Embryonic facial prominence (tissue), 1 donor: ENCODE results near the gene POLG.

Source experiments
- DNase-seq: peaks from one replicate; pipeline ENCODE4 v3.0.0-alpha.2; 2016; ENCODE audit errors: extremely low spot score

The POLG gene

GRCh38 chr15:89334510-89335297, at the start of gene POLG:
TSS of gene POLG (minus strand) at chr15:89334824. CDS start at chr15:89333754, 1,070 bp downstream.
- DNase-seq: peak; percentile 99

DNA sequence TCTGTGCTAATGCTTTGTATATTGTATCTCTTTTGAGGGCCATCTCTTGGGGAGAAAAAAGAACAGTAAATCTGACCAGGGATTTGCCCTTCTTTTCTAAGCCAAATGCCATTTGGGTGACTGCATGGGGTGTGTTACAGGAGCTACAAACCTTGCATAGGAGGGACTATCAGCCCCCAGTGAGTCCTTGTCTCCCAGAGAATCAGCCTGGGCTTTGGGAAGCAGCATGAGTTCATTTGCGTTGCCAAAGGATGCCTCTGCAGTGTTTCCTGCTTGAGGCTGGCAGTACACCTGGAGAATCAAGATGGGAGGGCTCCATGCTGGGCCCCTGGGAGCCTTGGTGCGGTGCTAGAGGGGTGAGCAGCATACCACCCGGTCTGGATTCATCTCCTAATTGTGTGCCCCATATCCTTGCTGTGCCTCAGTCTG, 49.6 kb upstream of the POLG start:
- DNase-seq: no peak

DNA sequence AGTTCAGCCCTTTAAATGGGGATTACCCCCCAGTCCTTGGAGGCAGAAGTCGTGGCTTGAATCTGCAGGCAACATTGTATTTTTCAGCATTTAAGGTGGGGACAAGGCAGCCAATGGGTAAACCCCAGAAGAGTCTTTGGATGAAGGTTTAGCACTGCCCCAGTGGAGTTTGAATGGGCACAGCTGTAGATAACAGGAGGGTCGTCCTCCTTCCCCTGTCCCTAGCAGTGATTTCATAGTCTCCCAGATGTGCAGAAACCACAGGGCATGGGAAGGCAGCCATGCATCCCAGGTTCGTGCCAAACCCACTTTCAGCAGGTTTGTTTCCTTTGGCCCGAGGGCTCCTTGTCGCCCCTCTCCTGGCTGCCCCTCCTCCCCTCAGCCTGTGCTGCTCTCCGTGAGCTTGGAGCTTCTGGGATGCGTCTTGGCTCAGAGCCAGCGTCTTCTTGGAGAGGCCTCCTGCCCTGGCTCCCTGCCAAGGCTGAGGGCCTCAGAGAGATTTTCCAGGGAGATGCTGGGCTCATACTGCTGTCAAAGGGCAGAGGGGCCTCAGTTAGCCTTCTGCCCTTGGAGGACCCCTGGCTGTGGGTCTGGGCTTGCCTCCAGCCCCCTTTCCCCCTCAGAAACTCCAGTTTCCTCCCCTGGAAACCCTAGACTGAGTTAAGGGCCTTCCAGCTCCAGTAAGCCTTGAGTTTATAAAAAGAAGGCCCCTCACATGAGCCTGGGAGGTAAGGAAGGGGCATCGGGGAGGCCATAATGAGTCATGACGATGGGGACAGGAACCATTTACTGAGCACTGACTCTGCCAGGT, 48.9 kb upstream of the POLG start:
- no peak for DNase-seq

- no peak for DNase-seq
Measured at GRCh38 chr15:89381888-89382686, 47.5 kb upstream of the POLG start.

DNA sequence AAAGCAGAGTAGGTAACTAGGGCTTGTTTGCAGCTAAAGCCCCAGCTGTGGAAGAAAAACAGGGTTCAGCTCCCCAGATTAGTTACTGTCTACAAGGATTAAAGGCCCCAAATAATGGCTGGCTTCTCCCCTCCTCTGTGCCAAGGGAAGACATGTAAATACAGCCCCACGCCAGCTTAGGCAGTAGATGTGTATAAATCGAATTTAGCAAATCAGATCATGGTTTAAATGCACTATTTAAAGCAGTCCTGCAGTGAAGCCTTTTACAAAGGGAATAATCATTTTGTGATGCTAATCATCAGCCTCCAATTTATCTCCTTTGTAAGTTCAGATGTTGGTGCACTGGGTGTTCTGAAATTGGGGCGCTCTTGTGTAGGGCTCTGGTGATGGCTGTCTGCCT, 46.7 kb upstream of the POLG start:
- DNase-seq: no peak

GRCh38 chr15:89379818-89380217, 45.2 kb upstream of the POLG start:
- DNase-seq: no peak

GRCh38 chr15:89379251-89379695, 44.6 kb upstream of the POLG start:
- no peak for DNase-seq

GRCh38 chr15:89378296-89379151, 43.9 kb upstream of the POLG start:
- no peak for DNase-seq

- no peak for DNase-seq
Measured at GRCh38 chr15:89377842-89378295, 43.2 kb upstream of the POLG start.

GRCh38 chr15:89377024-89377841, 42.6 kb upstream of the POLG start:
- no peak for DNase-seq

DNA sequence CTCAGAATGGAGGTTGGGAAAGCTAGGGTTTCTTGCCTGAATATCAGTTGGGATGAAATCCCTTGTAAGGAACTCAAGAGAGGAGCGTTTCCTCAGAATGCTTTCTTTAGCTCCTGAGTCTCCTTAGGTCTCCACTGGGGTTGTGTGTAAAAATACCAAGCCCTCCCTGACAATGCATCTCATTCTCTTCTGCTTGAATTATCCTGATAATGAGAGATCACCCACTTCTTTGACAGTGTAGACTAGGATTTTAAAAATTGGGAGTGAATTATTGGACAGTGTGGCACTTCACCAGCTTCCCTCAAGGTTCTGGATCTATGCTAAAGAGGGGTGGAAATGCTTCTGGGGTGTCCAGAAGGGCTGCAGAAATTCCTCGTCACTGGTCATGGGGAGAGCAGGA, 41.8 kb upstream of the POLG start:
- no peak for DNase-seq

GRCh38 chr15:89375093-89376005, 40.7 kb upstream of the POLG start:
- no peak for DNase-seq

GRCh38 chr15:89374086-89374981, 39.7 kb upstream of the POLG start:
- no peak for DNase-seq

DNA sequence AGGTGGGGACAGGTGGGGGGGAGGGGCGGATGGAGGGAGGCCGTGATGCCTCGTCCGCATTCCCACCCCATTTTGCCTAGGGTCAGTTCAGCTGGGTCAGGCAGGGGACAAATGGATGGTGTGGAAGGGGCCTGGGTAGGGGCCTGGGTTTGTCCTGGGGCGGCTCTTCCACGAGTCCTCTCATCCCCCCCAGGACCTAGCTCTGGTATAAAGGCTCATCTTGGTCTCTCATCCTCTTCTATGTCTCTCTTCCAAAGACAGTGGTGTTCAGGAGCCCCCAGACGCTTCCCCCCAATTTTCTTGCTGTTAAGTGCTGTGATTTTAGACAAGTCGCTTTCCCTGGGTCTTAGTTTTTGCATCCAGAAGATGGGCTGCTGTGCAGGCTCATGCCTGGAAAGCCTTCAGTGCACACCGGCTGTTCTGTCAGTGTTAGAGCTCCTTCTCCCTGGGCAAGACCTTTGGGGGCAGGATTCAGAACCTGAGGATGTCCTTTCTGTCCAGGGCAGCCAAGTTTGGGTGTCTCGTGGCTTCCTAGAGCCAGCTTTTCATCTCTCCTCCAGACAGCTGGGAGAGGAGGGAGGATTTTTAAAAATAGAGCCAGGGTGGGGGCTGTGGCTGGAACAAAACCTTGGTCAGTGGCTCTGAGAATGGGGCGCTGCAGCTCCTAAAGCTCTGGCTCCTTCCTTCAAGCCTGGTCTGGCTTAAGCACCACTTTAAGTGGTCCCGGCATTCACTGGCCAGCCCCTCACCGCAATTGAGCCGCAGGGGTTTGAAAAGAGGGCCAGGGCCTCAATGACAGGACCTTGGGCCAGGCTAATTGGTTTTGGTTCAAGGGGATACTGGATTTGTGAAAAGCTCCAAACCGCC, 37.7 kb upstream of the POLG start:
- no peak for DNase-seq

DNA sequence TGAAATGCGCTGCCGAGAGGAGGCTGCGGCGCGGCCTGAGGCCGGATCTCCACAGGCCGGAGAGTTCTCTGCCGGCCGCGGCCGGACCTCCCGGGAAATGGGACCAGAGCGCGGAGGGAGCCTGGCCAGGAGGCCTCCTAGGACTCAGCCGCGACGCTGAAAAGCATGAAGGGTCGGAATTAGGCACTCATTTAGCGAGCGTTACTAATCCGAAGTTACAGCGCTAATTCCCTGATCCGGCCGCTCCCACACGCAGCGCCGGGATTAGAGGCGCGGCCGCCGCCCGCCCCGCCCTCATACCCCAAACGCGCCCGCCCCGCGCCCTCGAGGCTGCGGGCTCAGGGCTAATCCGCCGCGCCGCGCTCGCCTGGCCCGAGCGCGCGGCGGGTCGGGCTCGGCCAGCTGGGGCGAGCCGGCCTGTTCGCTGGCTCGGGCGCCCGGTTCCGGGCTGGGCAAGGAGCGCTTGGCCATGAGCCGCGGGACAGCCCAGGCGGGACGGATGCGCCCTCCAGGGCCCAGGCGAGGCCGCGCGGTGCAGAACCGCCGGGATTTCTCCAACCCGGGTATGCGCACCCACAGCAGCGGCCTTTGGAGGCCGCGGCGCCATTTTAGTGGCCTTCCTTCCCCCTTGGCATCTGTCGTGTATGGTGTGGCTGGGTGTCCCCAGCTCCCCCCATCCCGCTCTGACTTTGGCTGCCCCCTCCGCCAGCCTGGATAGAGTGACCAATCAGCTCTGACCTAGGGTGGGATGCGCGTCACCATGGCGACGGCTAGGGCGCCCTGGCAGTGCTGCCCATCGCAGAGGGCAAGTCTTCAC, 36.8 kb upstream of the POLG start:
- no peak for DNase-seq

DNA sequence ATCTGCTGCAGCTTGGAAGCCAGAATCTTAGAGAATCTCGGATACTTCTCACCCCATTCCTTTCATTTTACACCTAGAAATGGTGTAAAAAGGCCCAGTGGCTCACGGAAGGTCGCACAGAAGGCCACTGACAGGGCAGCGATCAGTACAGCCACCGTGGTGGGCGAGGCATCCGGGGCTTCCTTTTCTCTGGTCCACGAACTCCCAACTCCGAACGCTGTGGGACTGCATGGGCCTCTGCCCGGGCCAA, 36.3 kb upstream of the POLG start:
- no peak for DNase-seq
